HEK293 (cell line): Measurements from ENCODE around the gene ZNF513.
A peak's percentile ranks its signal among the peaks of the same experiment; 100 is the strongest.

Experiments used
- CTCF ChIA-PET: fragments of 350-600 bp; formaldehyde crosslinking; extraction: SDS; loops from one replicate; lab custom pipeline; 2021; ENCODE audit warnings: antibody characterized with exemption; lab: Yijun Ruan, JAX
- POLR2A ChIA-PET: fragments of 300-600 bp; formaldehyde crosslinking; extraction: SDS; loops from one replicate; lab custom pipeline; 2020; ENCODE audit warnings: antibody characterized with exemption, inconsistent platforms; lab: Yijun Ruan, JAX
- H3K27ac ChIP-seq: fragments of 200-500 bp; sonication (Bioruptor generic); 2 replicates; pipeline ENCODE4 v1.5.1; 2014; ENCODE audit warnings: low read depth, low read length, control low read depth, inconsistent platforms; ENCODE audit errors: extremely low read depth
- H3K36me3 ChIP-seq, 2 experiments: fragments of 200-500 bp in 1 of 2; sonication (Bioruptor generic) in 1 of 2; 1 replicate in 1 of 2; 2 replicates in 1 of 2; pipeline ENCODE4 v1.5.1; 2014 to 2017; ENCODE audit warnings: inconsistent platforms in 2 of 2, low read length in 2 of 2; ENCODE audit not compliant: control insufficient read depth in 2 of 2, insufficient read depth in 1 of 2
- H3K4me1 ChIP-seq: fragments of 200-500 bp; sonication (Bioruptor generic); 2 replicates; pipeline ENCODE4 v1.5.1; 2014; ENCODE audit warnings: mild to moderate bottlenecking, low read length, inconsistent platforms; ENCODE audit not compliant: control insufficient read depth, insufficient read depth
- H3K4me3 ChIP-seq: 2 replicates; pipeline ENCODE4 v1.5.1; 2011; ENCODE audit warnings: low read depth, mild to moderate bottlenecking, control low read depth, low read length, moderate library complexity
- H3K9me3 ChIP-seq: fragments of 200-500 bp; sonication (Bioruptor generic); 2 replicates; pipeline ENCODE4 v1.5.1; 2014; ENCODE audit warnings: low read depth, low read length, inconsistent platforms; ENCODE audit not compliant: control insufficient read depth, insufficient read depth
- EGR2 ChIP-seq: fragments of 450-650 bp; formaldehyde crosslinking; IDR thresholded peaks from 2 replicates; pipeline ENCODE4 v1.5.1; 2016; ENCODE audit warnings: low read depth, missing biosample characterization, missing genetic modification characterization
- HIC1 ChIP-seq: fragments of 450-650 bp; formaldehyde crosslinking; IDR thresholded peaks from 2 replicates; pipeline ENCODE4 v1.5.1; 2016; ENCODE audit warnings: missing biosample characterization, missing genetic modification characterization
- IKZF3 ChIP-seq: fragments of 450-650 bp; IDR thresholded peaks from 2 replicates; pipeline ENCODE4 v1.5.0; 2018; ENCODE audit warnings: missing biosample characterization, mild to moderate bottlenecking, missing genetic modification characterization, moderate library complexity
- KLF1 ChIP-seq: fragments of 450-650 bp; formaldehyde crosslinking; IDR thresholded peaks from 2 replicates; pipeline ENCODE4 v1.5.1; 2016; ENCODE audit warnings: missing biosample characterization, missing genetic modification characterization
- KLF16 ChIP-seq: fragments of 450-650 bp; formaldehyde crosslinking; IDR thresholded peaks from 2 replicates; pipeline ENCODE4 v1.5.1; 2017; ENCODE audit warnings: missing biosample characterization, missing genetic modification characterization
- KLF8 ChIP-seq: fragments of 450-650 bp; formaldehyde crosslinking; IDR thresholded peaks from 2 replicates; pipeline ENCODE4 v1.5.1; 2016; ENCODE audit warnings: missing biosample characterization, missing genetic modification characterization
- TCF7L2 ChIP-seq: IDR thresholded peaks from 2 replicates; pipeline ENCODE4 v1.6.1; 2011; ENCODE audit warnings: low read depth, mild to moderate bottlenecking, inconsistent platforms, low read length, moderate library complexity, borderline replicate concordance
- YY2 ChIP-seq: fragments of 450-650 bp; formaldehyde crosslinking; IDR thresholded peaks from 2 replicates; pipeline ENCODE4 v1.5.1; 2016; ENCODE audit warnings: missing biosample characterization, missing genetic modification characterization
- ZBTB20 ChIP-seq: fragments of 450-650 bp; formaldehyde crosslinking; IDR thresholded peaks from 2 replicates; pipeline ENCODE4 v1.5.1; 2016; ENCODE audit warnings: missing biosample characterization, missing genetic modification characterization
- ZBTB7A ChIP-seq: fragments of 450-650 bp; formaldehyde crosslinking; IDR thresholded peaks from 2 replicates; pipeline ENCODE4 v1.5.1; 2016; ENCODE audit warnings: low read depth, missing biosample characterization, missing genetic modification characterization
- ZBTB8A ChIP-seq: fragments of 450-650 bp; formaldehyde crosslinking; IDR thresholded peaks from 2 replicates; pipeline ENCODE4 v1.5.1; 2016; ENCODE audit warnings: missing biosample characterization, missing genetic modification characterization
- ZFP37 ChIP-seq: fragments of 450-650 bp; formaldehyde crosslinking; IDR thresholded peaks from 2 replicates; pipeline ENCODE4 v1.5.1; 2016; ENCODE audit warnings: missing biosample characterization, missing genetic modification characterization
- ZNF121 ChIP-seq: fragments of 450-650 bp; formaldehyde crosslinking; IDR thresholded peaks from 2 replicates; pipeline ENCODE4 v1.5.1; 2016; ENCODE audit warnings: missing biosample characterization, missing genetic modification characterization
- ZNF148 ChIP-seq: fragments of 450-650 bp; formaldehyde crosslinking; IDR thresholded peaks from 2 replicates; pipeline ENCODE4 v1.5.0; 2017; ENCODE audit warnings: missing biosample characterization, missing genetic modification characterization, borderline replicate concordance
- ZNF16 ChIP-seq: fragments of 450-650 bp; formaldehyde crosslinking; IDR thresholded peaks from 2 replicates; pipeline ENCODE4 v1.5.1; 2016; ENCODE audit warnings: low read depth, missing biosample characterization, missing genetic modification characterization
- ZNF280D ChIP-seq: fragments of 450-650 bp; formaldehyde crosslinking; IDR thresholded peaks from 2 replicates; pipeline ENCODE4 v1.5.1; 2016; ENCODE audit warnings: missing biosample characterization, missing genetic modification characterization
- ZNF335 ChIP-seq: fragments of 450-650 bp; formaldehyde crosslinking; conservative IDR thresholded peaks from 2 replicates; pipeline ENCODE4 v1.5.1; 2016; ENCODE audit warnings: missing biosample characterization, missing genetic modification characterization
- ZNF366 ChIP-seq: fragments of 450-650 bp; formaldehyde crosslinking; conservative IDR thresholded peaks from 2 replicates; pipeline ENCODE4 v1.5.1; 2016; ENCODE audit warnings: missing biosample characterization, missing genetic modification characterization
- ZNF510 ChIP-seq: fragments of 450-650 bp; formaldehyde crosslinking; IDR thresholded peaks from 2 replicates; pipeline ENCODE4 v1.5.1; 2018; ENCODE audit warnings: mild to moderate bottlenecking, missing genetic modification characterization, missing biosample characterization; ENCODE audit not compliant: insufficient replicate concordance
- ZNF514 ChIP-seq: fragments of 450-650 bp; formaldehyde crosslinking; IDR thresholded peaks from 2 replicates; pipeline ENCODE4 v1.5.1; 2016; ENCODE audit warnings: missing biosample characterization, missing genetic modification characterization
- ZNF626 ChIP-seq: fragments of 450-650 bp; sonication (Bioruptor Pico); formaldehyde crosslinking; IDR thresholded peaks from 2 replicates; pipeline ENCODE4 v1.5.1; 2018; ENCODE audit warnings: missing biosample characterization, missing genetic modification characterization, inconsistent platforms
- ZNF692 ChIP-seq: fragments of 450-650 bp; formaldehyde crosslinking; IDR thresholded peaks from 2 replicates; pipeline ENCODE4 v1.5.1; 2016; ENCODE audit warnings: missing biosample characterization, missing genetic modification characterization
- ZNF76 ChIP-seq: fragments of 450-650 bp; formaldehyde crosslinking; IDR thresholded peaks from 2 replicates; pipeline ENCODE4; 2016; ENCODE audit warnings: low read depth, missing biosample characterization, missing genetic modification characterization, borderline replicate concordance
- ZNF768 ChIP-seq: fragments of 450-650 bp; formaldehyde crosslinking; IDR thresholded peaks from 2 replicates; pipeline ENCODE4 v1.5.1; 2018; ENCODE audit warnings: missing biosample characterization, mild to moderate bottlenecking, missing genetic modification characterization

Gene ZNF513

GRCh38 chr2:27400348-27401135 is 20.0 kb upstream of the ZNF513 start:
- H3K9me3 ChIP-seq, result no peaks in the 10 kb centered on the region
- H3K27ac ChIP-seq, result 0 out of 2 replicates have a peak overlapping the region, but pooled peaks have one; percentile 43
- no peak overlapping the region for H3K4me3 ChIP-seq
- H3K4me1 ChIP-seq, result peaks cover 2% of the 10 kb centered on the region; the same call in 1 of the 2 replicates
- ChIA-PET CTCF (interaction anchor here (0.7 kb wide), 1 partner anchor 136 kb away, joined by 3 read pairs; no protein-coding TSS in a partner anchor), POLR2A (no interaction called here)
- TF ChIP-seq ZFP37, result no peak
- no peak for TF ChIP-seq ZNF514
- peak; percentile 55; the same call in 1 of the 2 replicates for TF ChIP-seq ZNF121 (tag by site-specific recombination)
- no peak for TF ChIP-seq EGR2 (tag by site-specific recombination)
- no peak for TF ChIP-seq ZNF768 (tag by site-specific recombination)
- TF ChIP-seq KLF16 (tag by site-specific recombination), result no peak
- TF ChIP-seq ZNF76 (tag by site-specific recombination), result no peak
- no peak for TF ChIP-seq ZNF626 (tag by site-specific recombination)
- TF ChIP-seq ZBTB20 (tag by site-specific recombination), result no peak
- H3K36me3 ChIP-seq, result peaks cover 25 to 33% of the 10 kb centered on the region in 2 experiments; a peak in 2 of 3 replicates

- ChIA-PET CTCF (interaction anchor here (0.6 kb wide), 1 partner anchor 217 kb away, joined by 4 read pairs; no protein-coding TSS in a partner anchor), POLR2A (no interaction called here)
- TF ChIP-seq ZNF510 (no peak), ZNF280D (tag by site-specific recombination) (no peak), TCF7L2 (no peak), ZNF16 (no peak), ZBTB7A (tag by site-specific recombination) (no peak), IKZF3 (no peak), ZNF366 (tag by site-specific recombination) (no peak), ZBTB8A (tag by site-specific recombination) (no peak), YY2 (tag by site-specific recombination) (no peak), KLF16 (tag by site-specific recombination) (no peak), HIC1 (tag by site-specific recombination) (no peak), KLF1 (tag by site-specific recombination) (no peak), KLF8 (tag by site-specific recombination) (no peak), ZNF148 (no peak), ZNF335 (tag by site-specific recombination) (no peak), ZFP37 (no peak), ZNF692 (tag by site-specific recombination) (no peak)
- no peak overlapping the region for H3K4me3 ChIP-seq
- H3K9me3 ChIP-seq, result no peaks in the 10 kb centered on the region
- peaks cover 2% of the 10 kb centered on the region; the same call in 1 of the 2 replicates for H3K4me1 ChIP-seq
- H3K36me3 ChIP-seq, result peaks cover 19 to 22% of the 10 kb centered on the region in 2 experiments; a peak in 2 of 3 replicates
- no peak overlapping the region for H3K27ac ChIP-seq
Observed at GRCh38 chr2:27398962-27399361, 18.4 kb upstream of the ZNF513 start.
